Loucy (cell line): ENCODE results near the gene EVI5.

ENCODE experiments used
- H2AFZ ChIP-seq: fragments of 200-600 bp; sonication (generic); 2 replicates; pipeline ENCODE4 v1.6.0; 2016; ENCODE audit warnings: antibody characterized with exemption, mild to moderate bottlenecking, low read length, moderate library complexity
- H3F3A ChIP-seq: fragments of 200-600 bp; 2 replicates; pipeline ENCODE4 v1.6.0; 2016; ENCODE audit warnings: antibody characterized with exemption, low read depth, mild to moderate bottlenecking
- H3K27me3 ChIP-seq: fragments of 200-600 bp; sonication (generic); 2 replicates; pipeline ENCODE4 v1.6.1; 2014; ENCODE audit warnings: low read length, mild to moderate bottlenecking; ENCODE audit not compliant: insufficient read depth, poor library complexity, severe bottlenecking
- H3K36me3 ChIP-seq: fragments of 200-600 bp; sonication (generic); 2 replicates; pipeline ENCODE4 v1.6.1; 2016; ENCODE audit warnings: low read length; ENCODE audit not compliant: insufficient read depth
- H3K4me1 ChIP-seq: fragments of 200-600 bp; sonication (generic); 2 replicates; pipeline ENCODE4 v1.5.1; 2014; ENCODE audit warnings: low read length, mild to moderate bottlenecking; ENCODE audit not compliant: insufficient read depth, poor library complexity, severe bottlenecking
- H3K4me2 ChIP-seq: fragments of 200-600 bp; sonication (generic); 2 replicates; pipeline ENCODE4 v1.6.0; 2014; ENCODE audit warnings: antibody characterized with exemption, low read length, low read depth, mild to moderate bottlenecking; ENCODE audit not compliant: poor library complexity, severe bottlenecking
- H3K4me3 ChIP-seq: fragments of 200-600 bp; sonication (generic); 2 replicates; pipeline ENCODE4 v1.5.1; 2014; ENCODE audit warnings: low read length, mild to moderate bottlenecking, mixed read lengths; ENCODE audit not compliant: poor library complexity, severe bottlenecking
- H3K79me2 ChIP-seq: fragments of 200-600 bp; sonication (generic); 2 replicates; pipeline ENCODE4 v1.6.1; 2014; ENCODE audit warnings: low read length; ENCODE audit not compliant: insufficient read depth
- H3K9ac ChIP-seq: fragments of 200-600 bp; sonication (generic); 2 replicates; pipeline ENCODE4 v1.6.0; 2014; ENCODE audit warnings: mild to moderate bottlenecking, low read depth, low read length, moderate library complexity; ENCODE audit not compliant: poor library complexity, severe bottlenecking
- H3K9me2 ChIP-seq: fragments of 200-600 bp; sonication (generic); replicated peaks from 2 replicates; pipeline ENCODE4 v1.6.1; 2016; ENCODE audit warnings: low read depth, low read length, mixed read lengths
- H3K9me3 ChIP-seq: fragments of 200-600 bp; sonication (generic); 2 replicates; pipeline ENCODE4 v1.6.1; 2014; ENCODE audit warnings: mild to moderate bottlenecking, antibody characterized with exemption, low read length, low read depth; ENCODE audit not compliant: insufficient read depth
- H4K20me1 ChIP-seq: fragments of 200-600 bp; sonication (generic); 2 replicates; pipeline ENCODE4 v1.6.0; 2014; ENCODE audit warnings: antibody characterized with exemption, low read length, mild to moderate bottlenecking; ENCODE audit not compliant: insufficient read depth, poor library complexity, severe bottlenecking
- EZH2phosphoT487 ChIP-seq: fragments of 200-600 bp; IDR thresholded peaks from 2 replicates; pipeline ENCODE4 v1.6.1; 2018; ENCODE audit warnings: antibody characterized with exemption, mild to moderate bottlenecking, moderate library complexity, borderline replicate concordance
- TF ChIP-seq, protein P1 (sequence below): fragments of 200-600 bp; sonication (generic); conservative IDR thresholded peaks from 2 replicates; pipeline ENCODE4 v1.5.1; 2014; ENCODE audit warnings: mild to moderate bottlenecking, antibody characterized with exemption, low read length

Gene EVI5

DNA sequence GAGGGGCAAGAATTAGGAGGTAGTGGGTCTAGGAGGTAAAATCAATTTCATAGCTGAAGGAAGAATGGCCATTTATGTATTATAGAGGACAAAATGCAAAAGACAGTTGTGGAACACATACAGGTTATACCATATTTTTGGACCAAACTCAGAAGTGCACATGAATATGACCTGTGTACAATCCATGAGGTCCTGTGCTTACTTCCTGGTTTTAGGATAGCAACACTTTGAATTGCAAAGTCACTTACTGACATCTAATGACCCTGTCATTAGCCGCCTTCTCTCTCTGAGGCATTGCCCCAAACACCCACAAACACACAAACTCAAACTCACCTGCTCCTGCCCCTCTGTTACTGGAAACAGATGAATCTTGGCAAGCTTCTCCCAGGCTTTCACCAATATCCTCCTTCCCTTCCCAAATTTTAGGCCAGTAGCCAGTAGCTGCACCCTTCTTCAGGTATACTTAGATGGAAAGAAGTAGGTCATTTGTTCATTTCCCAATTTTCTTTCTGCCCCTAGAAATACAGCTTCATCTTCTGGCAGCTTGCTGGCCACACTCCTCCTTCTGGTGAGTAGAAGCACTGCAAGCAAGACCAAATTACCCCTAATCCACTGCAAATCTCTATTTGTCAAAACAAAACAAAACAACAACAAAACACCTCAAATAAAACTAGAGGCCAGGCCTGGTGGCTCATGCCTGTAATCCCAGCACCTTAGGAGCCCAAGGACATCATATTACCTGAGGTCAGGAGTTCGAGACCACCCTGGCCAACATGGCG lies 33.3 kb upstream of the EVI5 start:
- Histone ChIP-seq H3K79me2 (no peaks in the 10 kb centered on the region), H3K4me1 (no peaks in the 10 kb centered on the region), H3K9me3 (no peaks in the 10 kb centered on the region), H3F3A (no peaks in the 10 kb centered on the region), H3K9me2 (no peaks in the 10 kb centered on the region), H3K9ac (no peak overlapping the region), H2AFZ (peak overlapping the region; percentile 74; the same call in 1 of the 2 replicates), H3K4me2 (no peak overlapping the region), H4K20me1 (no peaks in the 10 kb centered on the region), H3K27me3 (no peaks in the 10 kb centered on the region), H3K36me3 (no peaks in the 10 kb centered on the region), H3K4me3 (no peak overlapping the region)
- TF ChIP-seq EZH2phosphoT487, result no peak
- TF ChIP-seq, protein P1, sequence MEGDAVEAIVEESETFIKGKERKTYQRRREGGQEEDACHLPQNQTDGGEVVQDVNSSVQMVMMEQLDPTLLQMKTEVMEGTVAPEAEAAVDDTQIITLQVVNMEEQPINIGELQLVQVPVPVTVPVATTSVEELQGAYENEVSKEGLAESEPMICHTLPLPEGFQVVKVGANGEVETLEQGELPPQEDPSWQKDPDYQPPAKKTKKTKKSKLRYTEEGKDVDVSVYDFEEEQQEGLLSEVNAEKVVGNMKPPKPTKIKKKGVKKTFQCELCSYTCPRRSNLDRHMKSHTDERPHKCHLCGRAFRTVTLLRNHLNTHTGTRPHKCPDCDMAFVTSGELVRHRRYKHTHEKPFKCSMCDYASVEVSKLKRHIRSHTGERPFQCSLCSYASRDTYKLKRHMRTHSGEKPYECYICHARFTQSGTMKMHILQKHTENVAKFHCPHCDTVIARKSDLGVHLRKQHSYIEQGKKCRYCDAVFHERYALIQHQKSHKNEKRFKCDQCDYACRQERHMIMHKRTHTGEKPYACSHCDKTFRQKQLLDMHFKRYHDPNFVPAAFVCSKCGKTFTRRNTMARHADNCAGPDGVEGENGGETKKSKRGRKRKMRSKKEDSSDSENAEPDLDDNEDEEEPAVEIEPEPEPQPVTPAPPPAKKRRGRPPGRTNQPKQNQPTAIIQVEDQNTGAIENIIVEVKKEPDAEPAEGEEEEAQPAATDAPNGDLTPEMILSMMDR, result peak; percentile 81

DNA sequence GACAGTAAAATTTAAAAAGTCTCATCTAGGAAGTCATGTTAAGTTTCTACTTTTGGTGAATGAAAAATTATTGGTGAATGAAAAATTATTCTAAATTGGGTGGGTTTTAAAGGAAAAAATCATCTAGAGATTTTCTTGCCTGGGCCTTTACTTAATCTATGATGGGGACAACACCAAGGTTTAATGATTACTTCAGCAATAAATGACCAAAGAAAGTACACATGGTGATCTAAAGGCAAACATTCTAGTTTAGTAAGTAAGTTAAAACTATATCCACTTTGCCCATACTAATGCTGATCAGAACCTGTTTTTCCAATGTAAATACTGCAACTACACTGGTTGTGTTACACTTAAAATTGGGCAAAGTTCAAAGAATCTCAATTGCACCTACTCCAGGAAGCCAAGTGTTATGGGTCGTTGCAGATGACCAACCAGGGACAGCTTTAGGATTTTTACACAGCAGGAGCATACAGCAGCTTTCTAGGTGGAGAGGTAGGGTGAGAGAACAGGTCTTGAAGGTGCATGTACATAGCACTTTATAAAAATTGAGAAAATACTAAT lies 32.3 kb upstream of the EVI5 start:
- Histone ChIP-seq H3K4me3 (no peak overlapping the region), H2AFZ (no peak overlapping the region), H4K20me1 (no peaks in the 10 kb centered on the region), H3K9ac (no peak overlapping the region), H3F3A (no peaks in the 10 kb centered on the region), H3K36me3 (no peaks in the 10 kb centered on the region), H3K9me3 (no peaks in the 10 kb centered on the region), H3K9me2 (no peaks in the 10 kb centered on the region), H3K4me1 (no peaks in the 10 kb centered on the region), H3K4me2 (no peak overlapping the region), H3K27me3 (no peaks in the 10 kb centered on the region), H3K79me2 (no peaks in the 10 kb centered on the region)
- TF ChIP-seq, protein P1, result no peak
- no peak for TF ChIP-seq EZH2phosphoT487

DNA sequence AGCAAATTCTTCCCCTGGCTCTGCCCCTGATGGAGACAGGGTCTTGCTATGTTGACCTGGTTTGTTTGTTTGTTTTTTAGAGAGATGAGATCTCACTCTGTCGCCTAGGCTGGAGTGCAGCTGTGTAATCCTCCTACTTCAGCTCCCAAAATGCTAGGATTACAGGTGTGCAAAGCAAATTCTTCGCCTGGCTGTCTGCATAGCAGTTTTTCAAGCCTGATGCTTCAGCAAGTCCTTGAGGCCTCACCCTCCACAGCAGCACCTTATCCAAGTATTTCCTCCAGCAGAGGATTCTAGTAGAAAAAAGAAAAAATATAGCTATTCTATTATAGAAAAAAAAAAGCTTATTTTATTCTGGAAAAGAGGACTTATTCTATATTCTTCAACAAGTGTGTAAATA lies 31.8 kb upstream of the EVI5 start:
- Histone ChIP-seq H3K27me3 (no peaks in the 10 kb centered on the region), H3K4me3 (no peak overlapping the region), H3K36me3 (no peaks in the 10 kb centered on the region), H3K4me2 (no peak overlapping the region), H3F3A (no peaks in the 10 kb centered on the region), H3K9me2 (no peaks in the 10 kb centered on the region), H4K20me1 (no peaks in the 10 kb centered on the region), H3K9me3 (no peaks in the 10 kb centered on the region), H3K4me1 (no peaks in the 10 kb centered on the region), H3K79me2 (no peaks in the 10 kb centered on the region), H3K9ac (no peak overlapping the region), H2AFZ (no peak overlapping the region)
- no peak for TF ChIP-seq EZH2phosphoT487
- TF ChIP-seq, protein P1, result no peak
